Naive thymus-derived CD4-positive, alpha-beta T cell (primary cell): ENCODE results near the gene VAC14. TPM values are rescaled to one million over a fixed set of nuclear protein-coding genes. Genes with fewer than 3 reads are reported as not detected.

Source experiments
- polyA plus RNA-seq, 2 donors: library from polyadenylated mRNA; unstranded; fragments of 300-500 nt; fragmentation: Illumina TruSeq; gene quantifications; one replicate each; pipeline ENCODE4 v1.2.3, GENCODE V29; 2021
- total RNA-seq, 6 experiments: library from RNA in 5 of 6; stranded (reverse) in 5 of 6; gene quantifications; 1 replicate in 5 of 6; 2 replicates in 1 of 6; pipeline ENCODE4 v1.2.3 and lab custom pipeline; 2021 to 2026

Gene VAC14
- total and polyA plus RNA-seq, 7 experiments from 2014 or later = 29.2 to 61.2 (median 45.9) TPM

Other genes starting within 250 kb of the VAC14 start
- 1 to 10 TPM in 1 of 5 experiments, under 1 TPM in 2, not detected in 2; 0.38 to 1.1 (median 0.50) TPM for gene IL34, start 154.6 kb downstream of the VAC14 start, total RNA-seq
- gene IL34, start 154.6 kb downstream of the VAC14 start, polyA plus RNA-seq = not detected
- 10 to 100 TPM in 3 of 5 experiments, 1 to 10 TPM in 2; 1.4 to 16.7 (median 11.5) TPM for gene MTSS2, start 115.1 kb downstream of the VAC14 start, total RNA-seq
- gene MTSS2, start 115.1 kb downstream of the VAC14 start, polyA plus RNA-seq = not detected